WTC11 (cell line): ENCODE results near the gene PGAP6. TPM values are rescaled to one million over a fixed set of nuclear protein-coding genes. Genes with fewer than 3 reads are reported as not detected.

Source experiments
- ATAC-seq: fragments of 200-7000 bp; cut with Tn5 transposase; 2 replicates; pipeline ENCODE4 v1.10.0; 2021; ENCODE audit warnings: mild to moderate bottlenecking, moderate library complexity
- CTCF ChIA-PET: fragments of 300-600 bp; sonication (Branson Sonifier 250); formaldehyde crosslinking; loops from one replicate; lab custom pipeline; 2021; ENCODE audit warnings: antibody characterized with exemption; lab: Charles Lee
- POLR2A ChIA-PET: fragments of 350-600 bp; sonication (Branson Sonifier 250); formaldehyde crosslinking; loops from one replicate; lab custom pipeline; 2021; ENCODE audit warnings: antibody characterized with exemption; lab: Charles Lee
- DNase-seq: peaks from one replicate; pipeline ENCODE4 v3.0.0; 2021; ENCODE audit warnings: low spot score
- H3K27ac Mint-ChIP-seq: 2 replicates; pipeline ENCODE4 v1.8.0; 2021; ENCODE audit warnings: mixed read lengths
- H3K27me3 Mint-ChIP-seq: 2 replicates; pipeline ENCODE4 v1.8.0; 2021; ENCODE audit warnings: low read depth, mild to moderate bottlenecking, moderate library complexity, mixed read lengths
- H3K36me3 Mint-ChIP-seq: 2 replicates; pipeline ENCODE4 v1.8.0; 2021; ENCODE audit warnings: mixed read lengths
- H3K4me1 Mint-ChIP-seq: 2 replicates; pipeline ENCODE4 v1.8.0; 2022; ENCODE audit warnings: mixed read lengths
- H3K4me3 Mint-ChIP-seq: 2 replicates; pipeline ENCODE4 v1.8.0; 2021; ENCODE audit warnings: mild to moderate bottlenecking, moderate library complexity, mixed read lengths
- H3K9me3 Mint-ChIP-seq: 2 replicates; pipeline ENCODE4 v1.8.0; 2021; ENCODE audit warnings: mixed read lengths
- ATF1 ChIP-seq: sonication (generic); formaldehyde crosslinking; IDR thresholded peaks from 2 replicates; pipeline ENCODE4 v1.8.1; 2023; ENCODE audit warnings: mild to moderate bottlenecking, moderate library complexity, missing genetic modification reagents
- ATF6 ChIP-seq: sonication (generic); formaldehyde crosslinking; IDR thresholded peaks from 2 replicates; pipeline ENCODE4 v1.8.1; 2023; ENCODE audit warnings: mild to moderate bottlenecking, missing genetic modification reagents
- CTCF ChIP-seq: fragments of 200-600 bp; IDR thresholded peaks from 2 replicates; pipeline ENCODE4 v1.8.0; 2022; ENCODE audit warnings: antibody characterized with exemption
- E2F4 ChIP-seq: sonication (generic); formaldehyde crosslinking; IDR thresholded peaks from 2 replicates; pipeline ENCODE4 v1.8.1; 2022; ENCODE audit warnings: low read depth, mild to moderate bottlenecking, moderate library complexity, missing genetic modification reagents, borderline replicate concordance
- GTF2I ChIP-seq: fragments of 250-450 bp; sonication (Bioruptor Pico); conservative IDR thresholded peaks from 2 replicates; pipeline ENCODE4 v1.4.0; 2021; ENCODE audit warnings: mild to moderate bottlenecking
- JAZF1 ChIP-seq: fragments of 250-450 bp; sonication (Bioruptor Pico); IDR thresholded peaks from 2 replicates; pipeline ENCODE4 v1.9.0; 2021; ENCODE audit warnings: moderate library complexity, mild to moderate bottlenecking, inconsistent platforms
- MAX ChIP-seq: sonication (generic); formaldehyde crosslinking; IDR thresholded peaks from 2 replicates; pipeline ENCODE4 v1.8.0; 2022; ENCODE audit warnings: mild to moderate bottlenecking, missing genetic modification reagents
- MLX ChIP-seq: sonication (generic); formaldehyde crosslinking; IDR thresholded peaks from 2 replicates; pipeline ENCODE4 v1.8.1; 2023; ENCODE audit warnings: mild to moderate bottlenecking, missing genetic modification reagents, moderate library complexity
- MXD4 ChIP-seq: fragments of 250-450 bp; sonication (Bioruptor Pico); IDR thresholded peaks from 2 replicates; pipeline ENCODE4 v1.8.0; 2021; ENCODE audit warnings: mild to moderate bottlenecking, moderate library complexity, borderline replicate concordance
- PREB ChIP-seq: sonication (generic); formaldehyde crosslinking; IDR thresholded peaks from 2 replicates; pipeline ENCODE4 v1.8.1; 2022; ENCODE audit warnings: mild to moderate bottlenecking, missing genetic modification reagents, moderate library complexity, borderline replicate concordance
- TEAD1 ChIP-seq: sonication (generic); formaldehyde crosslinking; IDR thresholded peaks from 2 replicates; pipeline ENCODE4 v1.8.0; 2022; ENCODE audit warnings: mild to moderate bottlenecking, missing genetic modification reagents
- USF2 ChIP-seq: sonication (generic); formaldehyde crosslinking; IDR thresholded peaks from 2 replicates; pipeline ENCODE4 v1.8.1; 2023; ENCODE audit warnings: mild to moderate bottlenecking, missing genetic modification reagents, moderate library complexity
- ZMAT4 ChIP-seq: fragments of 250-450 bp; sonication (Bioruptor Pico); IDR thresholded peaks from 2 replicates; pipeline ENCODE4 v1.9.0; 2021; ENCODE audit warnings: mild to moderate bottlenecking
- ZNF281 ChIP-seq: sonication (generic); formaldehyde crosslinking; IDR thresholded peaks from 2 replicates; pipeline ENCODE4 v1.8.0; 2023; ENCODE audit warnings: mild to moderate bottlenecking, missing genetic modification reagents
- ZNF532 ChIP-seq: fragments of 250-450 bp; sonication (Bioruptor Pico); IDR thresholded peaks from 2 replicates; pipeline ENCODE4 v1.9.0; 2021; ENCODE audit warnings: mild to moderate bottlenecking, borderline replicate concordance
- total RNA-seq: library from RNA; stranded (reverse); gene quantifications from 3 replicates; pipeline ENCODE4 v1.2.3, GENCODE V29; 2021

The PGAP6 gene
- total RNA-seq, 1 experiment from 2014 or later: 108 TPM

GRCh38 chr16:392450-393030 is 10.8 kb upstream of the PGAP6 start (continued):
- TF ChIP-seq TEAD1 (CRISPR knock-in tag) (no peak), E2F4 (CRISPR knock-in tag) (no peak), ATF1 (no peak)

GRCh38 chr16:391885-392335 is 10.1 kb upstream of the PGAP6 start:
- CTCF ChIA-PET: interaction anchor here (0.5 to 3.4 kb wide), 31 partner anchors 9 to 284 kb away, joined by 3 to 27 read pairs (median 5); partner anchors contain the start of genes DECR2, NHLRC4, PGAP6 and RAB11FIP3
- peak; percentile 96; the same call in 1 of the 2 replicates for TF ChIP-seq GTF2I (CRISPR knock-in tag)
- TF ChIP-seq MXD4: peak; percentile 23; the same call in 1 of the 2 replicates
- TF ChIP-seq MLX (CRISPR knock-in tag): no peak
- TF ChIP-seq ZNF532: peak; percentile 62; the same call in 1 of the 2 replicates
- TF ChIP-seq MAX (CRISPR knock-in tag): no peak
- TF ChIP-seq CTCF: peak; percentile 97
- DNase-seq (peak; percentile 88), ATAC-seq (peak; percentile 85)
- H3K4me3 Mint-ChIP-seq: no peak overlapping the region
- H3K27me3 Mint-ChIP-seq: peaks cover 3% of the 10 kb centered on the region; the same call in 1 of the 2 replicates
- peaks cover 27% of the 10 kb centered on the region for H3K4me1 Mint-ChIP-seq
- H3K27ac Mint-ChIP-seq: no peak overlapping the region
- POLR2A ChIA-PET: no interaction called here
- peaks cover 5% of the 10 kb centered on the region for H3K9me3 Mint-ChIP-seq
- peaks cover 13% of the 10 kb centered on the region for H3K36me3 Mint-ChIP-seq

GRCh38 chr16:389352-389751 is 7.6 kb upstream of the PGAP6 start:
- H3K4me1 Mint-ChIP-seq: peaks cover 30% of the 10 kb centered on the region
- peaks cover 17% of the 10 kb centered on the region for H3K36me3 Mint-ChIP-seq
- H3K27ac Mint-ChIP-seq: no peak overlapping the region
- no peak overlapping the region for H3K4me3 Mint-ChIP-seq
- ATAC-seq (peak; percentile 23; the same call in 1 of the 2 replicates), DNase-seq (no peak)
- H3K9me3 Mint-ChIP-seq: peaks cover 5% of the 10 kb centered on the region
- ChIA-PET CTCF (interaction anchor here (1.2 kb wide), 1 partner anchor 27 kb away, joined by 3 read pairs; no protein-coding TSS in a partner anchor), POLR2A (interaction anchor here (0.6 kb wide), 1 partner anchor 1154 kb away, joined by 4 read pairs; no protein-coding TSS in a partner anchor)
- no peaks in the 10 kb centered on the region for H3K27me3 Mint-ChIP-seq
- TF ChIP-seq PREB: no peak
- no peak for TF ChIP-seq JAZF1 (CRISPR knock-in tag)
- no peak for TF ChIP-seq USF2
- no peak for TF ChIP-seq ZMAT4
- no peak for TF ChIP-seq ZNF281 (CRISPR knock-in tag)
- TF ChIP-seq ATF6 (CRISPR knock-in tag): no peak
